ENCODE results near the gene FAR2. TPM values are rescaled to one million over a fixed set of nuclear protein-coding genes. Genes with fewer than 3 reads are reported as not detected.
A peak's percentile ranks its signal among the peaks of the same experiment; 100 is the strongest.

The FAR2 gene
- polyA plus RNA-seq, 1 of the 3 experiments (the other 2 are of a cell fraction), result 7.4 TPM

DNA sequence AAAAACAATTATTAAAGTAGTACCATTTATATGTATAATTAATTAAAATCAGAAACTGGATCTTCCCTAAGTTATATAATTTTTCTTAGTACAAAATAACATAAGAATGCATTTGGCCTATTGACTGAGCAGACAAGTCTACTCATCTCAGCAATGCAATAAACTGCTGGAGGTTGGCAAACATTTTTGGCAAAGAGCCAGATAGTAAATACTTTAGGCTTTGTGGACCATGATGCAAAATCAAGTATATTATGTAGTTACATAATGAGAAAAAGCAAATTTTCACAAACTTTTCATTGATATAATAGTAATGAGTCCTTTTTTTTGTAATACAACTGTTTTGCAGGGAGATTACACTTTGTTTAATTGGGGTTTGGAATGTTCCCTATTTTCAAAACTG lies 201.0 kb downstream of the FAR2 start:
- CTCF ChIA-PET, result no interaction called here
- peak; percentile 1 for DNase-seq
- H3K9me2 ChIP-seq, result 0 out of 2 replicates have a peak, but pooled peaks cover 3% of the 10 kb centered on the region
- H3K27me3 ChIP-seq (ENCODE audit: insufficient read depth), result no peaks in the 10 kb centered on the region
- H2AFZ ChIP-seq (ENCODE audit: low read depth), result no peak overlapping the region
- peaks cover 51 to 52% of the 10 kb centered on the region in 2 experiments for H3K36me3 ChIP-seq (replicated peaks in 1 of 2; ENCODE audit: control insufficient read depth in 1 of 2, insufficient read depth in 2 of 2, low read length in 1 of 2)
- TF ChIP-seq RFX5 (IDR thresholded peaks at IDR 0.05; ENCODE audit: low read length), result no peak
- TF ChIP-seq PBX3 (IDR thresholded peaks at IDR 0.05), result 0 out of 2 replicates have a peak, but pooled peaks have one; percentile 8
- TF ChIP-seq EP300 (IDR thresholded peaks at IDR 0.05; ENCODE audit: borderline replicate concordance in 1 of 2, low read depth in 1 of 2, low read length in 1 of 2), result 0 out of 4 replicates have a peak, but pooled peaks of 1 of the 2 experiments have one; percentile 19
- peak; percentile 91 for TF ChIP-seq NFIC (IDR thresholded peaks at IDR 0.05; ENCODE audit: borderline replicate concordance)
- no peaks in the 10 kb centered on the region for H4K20me1 ChIP-seq (ENCODE audit: insufficient read depth)
- H3K4me3 ChIP-seq (ENCODE audit: low read depth in 2 of 2, low read length in 1 of 2), result no peak overlapping the region
- POLR2A ChIA-PET, result no interaction called here
- no peak overlapping the region for H3K27ac ChIP-seq (ENCODE audit: low read depth in 2 of 2, low read length in 1 of 2)
- H3K4me1 ChIP-seq (ENCODE audit: control insufficient read depth in 1 of 2, insufficient read depth in 2 of 2, low read depth in 1 of 2, low read length in 1 of 2), result no peaks in the 10 kb centered on the region
- no peaks in the 10 kb centered on the region for H3K9me3 ChIP-seq
- H3K79me2 ChIP-seq (ENCODE audit: insufficient read depth), result no peaks in the 10 kb centered on the region
- H3F3A ChIP-seq (replicated peaks; ENCODE audit: insufficient read depth), result peaks cover 3% of the 10 kb centered on the region
- H3K4me2 ChIP-seq, result no peak overlapping the region
- no peak overlapping the region for H3K9ac ChIP-seq

- Histone ChIP-seq H3K4me2 (no peak overlapping the region), H3K4me3 (ENCODE audit: low read depth in 2 of 2, low read length in 1 of 2) (no peak overlapping the region), H3K27ac (ENCODE audit: low read depth in 2 of 2, low read length in 1 of 2) (no peak overlapping the region), H3K79me2 (ENCODE audit: insufficient read depth) (no peaks in the 10 kb centered on the region), H3K27me3 (ENCODE audit: insufficient read depth) (no peaks in the 10 kb centered on the region), H3K36me3 (replicated peaks in 1 of 2; ENCODE audit: control insufficient read depth in 1 of 2, insufficient read depth in 2 of 2, low read length in 1 of 2) (peaks cover 45 to 53% of the 10 kb centered on the region in 2 experiments), H3K4me1 (ENCODE audit: control insufficient read depth in 1 of 2, insufficient read depth in 2 of 2, low read depth in 1 of 2, low read length in 1 of 2) (no peaks in the 10 kb centered on the region), H3K9me3 (no peaks in the 10 kb centered on the region), H2AFZ (ENCODE audit: low read depth) (no peak overlapping the region), H3K9me2 (no peaks in the 10 kb centered on the region), H3F3A (replicated peaks; ENCODE audit: insufficient read depth) (peaks cover 3% of the 10 kb centered on the region), H4K20me1 (ENCODE audit: insufficient read depth) (no peaks in the 10 kb centered on the region), H3K9ac (no peak overlapping the region)
- ChIA-PET CTCF (no interaction called here), POLR2A (no interaction called here)
- TF ChIP-seq FOXJ3 (CRISPR knock-in tag; IDR thresholded peaks at IDR 0.05) (no peak), SIN3A (IDR thresholded peaks at IDR 0.05; ENCODE audit: borderline replicate concordance, low read depth, low read length) (no peak), USF2 (IDR thresholded peaks at IDR 0.05; ENCODE audit: borderline replicate concordance, low read depth, low read length) (no peak), POLR2AphosphoS5 (IDR thresholded peaks at IDR 0.05; ENCODE audit: low read depth, low read length) (no peak), EP300 (IDR thresholded peaks at IDR 0.05; ENCODE audit: borderline replicate concordance in 1 of 2, low read depth in 1 of 2, low read length in 1 of 2) (no peak), TCF12 (IDR thresholded peaks at IDR 0.05) (no peak), FOXM1 (IDR thresholded peaks at IDR 0.05; ENCODE audit: low read depth) (no peak), RAD21 (IDR thresholded peaks at IDR 0.05; ENCODE audit: low read length) (no peak), ELF1 (IDR thresholded peaks at IDR 0.05) (no peak), FOSL2 (IDR thresholded peaks at IDR 0.05; ENCODE audit: borderline replicate concordance, low read depth) (no peak), CTCF (IDR thresholded peaks at IDR 0.05) (no peak)
- TF ChIP-seq, protein P1, sequence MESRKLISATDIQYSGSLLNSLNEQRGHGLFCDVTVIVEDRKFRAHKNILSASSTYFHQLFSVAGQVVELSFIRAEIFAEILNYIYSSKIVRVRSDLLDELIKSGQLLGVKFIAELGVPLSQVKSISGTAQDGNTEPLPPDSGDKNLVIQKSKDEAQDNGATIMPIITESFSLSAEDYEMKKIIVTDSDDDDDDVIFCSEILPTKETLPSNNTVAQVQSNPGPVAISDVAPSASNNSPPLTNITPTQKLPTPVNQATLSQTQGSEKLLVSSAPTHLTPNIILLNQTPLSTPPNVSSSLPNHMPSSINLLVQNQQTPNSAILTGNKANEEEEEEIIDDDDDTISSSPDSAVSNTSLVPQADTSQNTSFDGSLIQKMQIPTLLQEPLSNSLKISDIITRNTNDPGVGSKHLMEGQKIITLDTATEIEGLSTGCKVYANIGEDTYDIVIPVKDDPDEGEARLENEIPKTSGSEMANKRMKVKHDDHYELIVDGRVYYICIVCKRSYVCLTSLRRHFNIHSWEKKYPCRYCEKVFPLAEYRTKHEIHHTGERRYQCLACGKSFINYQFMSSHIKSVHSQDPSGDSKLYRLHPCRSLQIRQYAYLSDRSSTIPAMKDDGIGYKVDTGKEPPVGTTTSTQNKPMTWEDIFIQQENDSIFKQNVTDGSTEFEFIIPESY (IDR thresholded peaks at IDR 0.05; ENCODE audit: borderline replicate concordance, low read depth), result no peak
- DNase-seq, result no peak
- 100% methylated on average over 1 of the region's 1 CpG for WGBS (ENCODE audit: low lambda C conversion rate)
Measured at GRCh38 chr12:29354954-29355353, 205.9 kb downstream of the FAR2 start.
